Right renal cortex interstitium (tissue), 3 donors: Measurements from ENCODE around the gene SPATA13. TPM values are rescaled to one million over a fixed set of nuclear protein-coding genes. Genes with fewer than 3 reads are reported as not detected.
"Not testable (repeated sequence)": the region's sequence is repeated elsewhere in the genome, so short reads cannot be mapped to it uniquely, and the experiment has no call there.

ENCODE experiments used
- DNase-seq, 3 donors: peaks; one replicate each; pipeline ENCODE4 v3.0.0-alpha.2; 2013; ENCODE audit warnings: low read depth in 3 of 3, low spot score in 2 of 3
- polyA plus RNA-seq, 3 donors: library from polyadenylated mRNA; unstranded; fragments of 120-200 nt; gene quantifications; one replicate each; pipeline ENCODE4 v1.2.1, GENCODE V29; 2013; ENCODE audit not compliant: insufficient read length in 3 of 3

Gene SPATA13
- polyA plus RNA-seq, 3 donors, result 52.4 to 58.5 (median 56.4) TPM

DNA sequence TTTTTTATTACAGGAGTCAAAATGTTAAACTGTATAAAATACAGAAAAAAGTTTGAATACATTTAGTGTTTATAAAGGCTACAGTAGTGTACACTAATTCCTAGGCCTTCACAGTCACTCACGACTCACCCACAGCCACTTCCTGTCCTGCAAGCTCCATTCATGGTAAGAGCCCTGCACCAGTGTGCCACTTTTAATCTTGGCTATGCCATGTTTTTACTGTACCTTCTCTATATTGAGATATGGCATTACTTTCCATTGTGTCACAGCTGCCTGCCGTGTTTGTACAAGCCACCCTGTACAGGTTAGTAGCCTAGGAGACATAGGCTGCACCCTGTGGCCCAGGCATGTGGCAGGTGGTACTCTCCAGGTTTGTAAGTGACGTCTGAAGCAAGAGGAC is 180.9 kb downstream of the SPATA13 start:
- DNase-seq, result no peak

DNA sequence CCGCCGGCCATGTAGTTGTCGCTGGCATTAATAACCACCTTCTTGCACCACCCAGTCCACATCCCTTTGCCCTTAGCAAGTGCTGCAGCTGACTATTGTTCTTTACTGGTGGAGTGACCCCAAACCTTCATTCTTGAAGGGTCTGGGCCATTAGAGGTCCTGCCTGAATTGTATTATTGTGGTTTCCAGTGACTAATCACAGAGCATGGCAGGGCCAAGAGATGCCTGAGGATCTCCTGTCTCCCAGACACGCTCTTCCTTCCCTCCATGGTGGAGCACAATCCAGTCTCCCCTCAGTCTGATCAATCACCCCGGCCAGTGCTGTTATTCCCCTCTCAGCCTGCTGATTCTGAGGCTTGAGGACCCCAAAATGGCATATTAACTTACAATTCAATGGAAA is 187.9 kb downstream of the SPATA13 start:
- no peak for DNase-seq

DNA sequence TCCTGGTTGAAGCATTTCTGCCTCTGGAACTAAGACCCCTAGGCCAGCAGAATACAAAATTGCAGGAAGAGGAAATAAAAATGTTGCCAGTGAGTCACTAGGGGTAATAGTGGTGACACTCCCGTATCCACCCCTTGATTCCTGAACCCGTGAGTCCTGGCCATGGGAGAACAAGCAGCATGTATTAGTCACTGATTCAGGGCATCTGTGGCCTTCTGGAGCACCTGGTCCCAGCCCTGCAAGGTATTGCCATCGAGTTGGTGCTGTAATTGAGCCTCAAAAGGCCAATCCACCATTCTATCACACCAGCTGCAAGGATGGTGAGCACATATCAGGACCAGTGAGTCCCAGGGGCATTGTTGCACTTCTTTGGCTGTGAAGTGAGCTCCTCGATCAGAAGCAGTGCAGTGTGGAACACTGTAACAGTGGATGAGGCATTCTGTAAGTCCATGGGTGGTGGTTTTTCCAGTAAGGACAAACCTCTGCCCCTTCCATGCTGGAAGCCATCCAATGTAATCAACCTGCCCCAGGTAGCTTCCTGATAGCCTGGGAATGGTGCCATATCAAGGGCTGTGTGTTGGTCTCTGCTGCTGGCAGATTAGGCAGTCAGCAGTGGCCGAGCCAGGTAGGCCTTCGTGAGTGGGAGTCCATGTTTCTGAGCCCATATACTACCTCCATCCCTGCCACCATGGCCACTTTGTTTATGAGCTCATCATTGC is 188.4 kb downstream of the SPATA13 start:
- DNase-seq, result no peak

DNA sequence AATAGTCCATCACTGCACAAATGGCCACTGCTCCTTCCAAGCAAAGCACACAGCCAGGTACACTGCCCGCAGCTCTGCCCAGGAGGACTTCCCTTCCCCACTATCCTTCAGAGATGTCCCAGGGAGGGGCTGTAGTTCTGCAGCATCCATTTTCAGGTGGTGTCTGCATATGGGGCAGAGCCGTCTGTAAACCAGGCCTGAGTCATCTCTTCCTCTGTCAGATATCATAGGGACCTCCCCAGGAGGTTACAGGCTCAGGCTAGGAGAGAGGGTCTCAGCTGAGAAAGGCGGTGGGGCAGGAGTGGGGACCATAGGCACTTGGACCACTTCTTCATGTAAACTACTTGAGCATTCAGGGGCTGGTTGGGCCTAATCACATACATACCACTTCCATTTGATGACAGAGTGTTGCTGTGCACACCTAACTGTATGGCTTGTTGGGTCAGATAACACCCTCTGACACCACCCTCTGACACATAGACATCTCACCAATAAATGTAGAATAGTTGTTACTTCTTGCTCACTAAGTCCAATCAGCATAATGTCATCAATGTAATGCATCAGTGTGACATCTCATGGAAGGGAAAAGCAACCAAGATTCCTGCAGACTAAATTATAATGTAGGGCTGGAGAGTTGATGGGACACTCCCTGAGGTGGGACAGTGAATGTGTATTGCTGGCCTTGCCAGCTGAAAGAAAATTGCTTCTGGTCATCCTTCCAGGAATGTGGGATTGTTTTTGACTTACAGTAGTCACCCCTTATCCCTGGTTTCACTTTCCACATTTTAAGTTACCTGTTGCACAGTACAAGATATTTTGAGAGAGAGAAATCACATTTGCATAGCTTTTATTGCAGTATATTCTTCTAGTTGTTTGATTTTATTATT is 189.5 kb downstream of the SPATA13 start:
- DNase-seq, result not testable (repeated sequence)

DNA sequence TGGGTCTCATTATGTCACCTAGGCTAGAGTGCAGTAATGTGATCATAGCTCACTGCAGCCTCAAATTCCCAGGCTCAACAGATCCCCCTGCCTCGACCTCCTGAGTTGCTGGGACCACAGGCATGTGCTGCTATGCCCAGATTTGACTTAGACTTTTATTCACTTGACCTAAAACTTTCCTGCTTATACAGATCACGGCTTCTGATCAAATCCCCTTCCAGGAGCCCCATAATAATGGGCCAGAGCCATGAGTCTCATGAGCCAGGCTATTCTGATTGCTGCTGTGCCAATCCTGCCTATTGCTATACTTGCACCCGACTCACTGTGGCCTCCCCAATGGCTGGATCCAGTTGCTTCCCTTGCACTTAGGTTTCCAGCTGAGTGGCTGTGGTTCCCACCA is 190.9 kb downstream of the SPATA13 start:
- no peak for DNase-seq

DNA sequence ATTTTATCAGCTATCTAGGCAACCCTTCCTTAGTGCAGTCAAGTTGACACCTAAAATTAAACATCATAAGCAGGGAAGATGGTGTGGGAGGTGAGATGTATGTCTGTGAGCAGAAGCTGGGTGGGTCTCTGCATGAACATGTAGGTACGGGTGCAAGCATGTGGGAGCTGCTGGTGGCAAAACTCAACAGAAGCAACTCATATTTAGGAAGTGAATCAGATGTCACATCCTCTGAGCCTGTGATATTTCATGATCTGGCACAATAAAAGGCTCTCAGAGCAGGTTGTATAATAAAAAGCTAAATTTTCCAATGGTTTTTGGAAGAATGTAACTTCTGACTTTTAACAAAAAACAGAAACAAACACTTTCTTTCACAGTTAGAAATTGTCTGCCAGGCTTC is 193.2 kb downstream of the SPATA13 start:
- no peak for DNase-seq

DNA sequence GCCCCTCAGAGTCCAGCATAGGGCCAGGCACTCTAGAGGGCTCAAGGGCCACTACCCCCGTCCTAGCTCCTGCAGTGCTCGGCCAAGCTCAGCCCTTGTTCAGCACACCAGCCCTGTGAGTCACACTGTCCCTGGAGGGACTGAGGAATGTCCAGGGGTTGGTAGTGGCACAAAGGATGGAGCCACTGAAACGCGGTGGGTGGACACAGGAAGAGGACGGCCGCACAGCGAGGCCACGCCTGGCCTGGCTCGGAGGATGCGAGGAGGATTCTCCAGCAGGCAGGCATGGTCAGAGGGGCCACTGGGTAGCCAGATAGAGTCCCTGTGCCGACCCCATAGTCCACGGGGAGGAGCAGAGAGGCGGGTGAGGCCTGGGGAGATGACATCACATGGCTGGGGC is 194.6 kb downstream of the SPATA13 start:
- DNase-seq, result no peak

DNA sequence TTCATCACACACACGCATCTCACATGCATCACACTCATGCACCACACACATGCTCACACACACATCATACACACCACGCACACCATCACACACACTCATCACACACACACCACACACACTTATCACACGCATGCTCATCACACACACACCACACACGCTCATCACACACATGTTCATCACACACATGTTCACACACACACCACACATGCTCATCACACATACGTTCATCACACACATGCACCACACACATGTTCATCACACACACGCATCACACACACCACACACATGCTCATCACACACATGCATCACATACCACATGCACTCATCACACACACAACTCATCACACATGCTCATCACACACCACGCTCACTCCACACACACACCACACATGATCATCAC is 195.8 kb downstream of the SPATA13 start:
- no peak for DNase-seq

Other genes with a start within 250 kb of the SPATA13 start
- under 1 TPM; 0.23 to 0.85 (median 0.24) TPM for gene C1QTNF9, start 148.9 kb downstream of the SPATA13 start, polyA plus RNA-seq